NCI-H82 treated with DMSO at 0.1 percent for 48 hours (cell line): ENCODE measurements around the gene LCORL.

Experiments
- DNase-seq: peaks from one replicate; lab custom pipeline; 2025; ENCODE audit not compliant: unreplicated experiment; lab: John Stamatoyannopoulos, UW

LCORL gene

GRCh38 chr4:17939054-17939453, 82.5 kb downstream of the LCORL start:
- no peak for DNase-seq

- no peak for DNase-seq
Measured at GRCh38 chr4:17934286-17934685, 87.3 kb downstream of the LCORL start.

- DNase-seq = no peak
Measured at GRCh38 chr4:17933126-17933525, 88.4 kb downstream of the LCORL start.

GRCh38 chr4:17932041-17932440, 89.5 kb downstream of the LCORL start:
- DNase-seq = no peak

GRCh38 chr4:17930256-17930655, 91.3 kb downstream of the LCORL start:
- no peak for DNase-seq

GRCh38 chr4:17924189-17924588, 97.4 kb downstream of the LCORL start:
- DNase-seq = no peak

GRCh38 chr4:17921451-17921850, 100.1 kb downstream of the LCORL start:
- DNase-seq = no peak

- DNase-seq = no peak
Measured at GRCh38 chr4:17920681-17921080, 100.9 kb downstream of the LCORL start.

GRCh38 chr4:17915439-17915838, 106.1 kb downstream of the LCORL start:
- DNase-seq = no peak

- no peak for DNase-seq
Measured at GRCh38 chr4:17912011-17912410, 109.5 kb downstream of the LCORL start.

- no peak for DNase-seq
Measured at GRCh38 chr4:17911608-17912007, 109.9 kb downstream of the LCORL start.

- DNase-seq = no peak
Measured at GRCh38 chr4:17898553-17899055, 123.0 kb downstream of the LCORL start.

GRCh38 chr4:17895481-17895880, 126.1 kb downstream of the LCORL start:
- no peak for DNase-seq

GRCh38 chr4:17894421-17894820, 127.1 kb downstream of the LCORL start:
- no peak for DNase-seq

GRCh38 chr4:17889692-17890091, 131.9 kb downstream of the LCORL start:
- DNase-seq = no peak

- no peak for DNase-seq
Measured at GRCh38 chr4:17884511-17884910, 137.0 kb downstream of the LCORL start.

GRCh38 chr4:17884063-17884462, 137.5 kb downstream of the LCORL start:
- DNase-seq = no peak

- DNase-seq = no peak
Measured at GRCh38 chr4:17877661-17878060, 143.9 kb downstream of the LCORL start.

- no peak for DNase-seq
Measured at GRCh38 chr4:17876943-17877342, 144.6 kb downstream of the LCORL start.

- DNase-seq = no peak
Measured at GRCh38 chr4:17875402-17876070, 146.0 kb downstream of the LCORL start.

- no peak for DNase-seq
Measured at GRCh38 chr4:17869327-17869726, 152.2 kb downstream of the LCORL start.

GRCh38 chr4:17867276-17867675, 154.3 kb downstream of the LCORL start:
- DNase-seq = no peak

- no peak for DNase-seq
Measured at GRCh38 chr4:17866810-17867209, 154.7 kb downstream of the LCORL start.
